CD4-positive, alpha-beta T cell treated with Interleukin-15 for 1 hour (primary cell): ENCODE data around the gene MEGF11.

Source experiments
- DNase-seq: peaks from one replicate; pipeline ENCODE4 v3.0.0-alpha.2; 2020

Gene MEGF11

DNA sequence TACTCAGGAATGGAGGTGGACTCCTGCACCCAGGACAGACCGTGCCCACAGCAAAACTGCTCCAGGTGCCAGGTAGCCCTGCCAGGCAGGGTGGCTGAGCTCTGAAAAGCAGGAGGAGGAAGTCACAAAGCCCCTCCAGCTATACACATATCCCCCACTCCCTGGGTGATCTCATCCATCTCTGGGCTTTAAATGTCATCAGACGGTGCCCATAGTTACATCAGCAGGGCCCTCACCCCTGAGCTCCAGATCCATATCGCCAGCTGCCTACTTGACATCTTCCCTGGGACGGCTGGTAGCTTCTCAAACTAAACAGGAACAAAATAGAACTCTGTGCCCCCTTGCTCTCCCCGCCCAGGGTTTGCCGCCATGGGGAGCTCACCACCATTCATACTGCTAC is 87.7 kb downstream of the MEGF11 start:
- DNase-seq, result no peak

DNA sequence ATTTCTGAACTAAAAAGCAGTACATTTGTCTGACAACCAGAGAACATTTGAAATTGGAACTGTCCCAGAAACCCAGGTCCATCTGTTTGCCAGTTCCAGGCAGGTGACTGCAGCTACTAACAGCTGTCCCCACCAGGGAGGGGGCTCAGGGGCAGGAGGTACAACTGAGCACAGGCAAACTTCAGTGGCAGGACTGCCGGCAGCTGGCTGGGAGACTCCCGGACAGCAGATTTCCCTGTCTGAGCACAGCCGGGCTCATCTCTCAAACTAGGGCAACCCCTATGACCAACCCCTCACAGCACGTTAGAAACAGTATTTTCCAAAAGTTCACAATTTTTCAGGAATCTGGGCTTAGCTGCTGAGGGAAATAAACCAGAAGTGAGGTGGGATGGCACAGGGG is 88.8 kb downstream of the MEGF11 start:
- DNase-seq, result no peak

DNA sequence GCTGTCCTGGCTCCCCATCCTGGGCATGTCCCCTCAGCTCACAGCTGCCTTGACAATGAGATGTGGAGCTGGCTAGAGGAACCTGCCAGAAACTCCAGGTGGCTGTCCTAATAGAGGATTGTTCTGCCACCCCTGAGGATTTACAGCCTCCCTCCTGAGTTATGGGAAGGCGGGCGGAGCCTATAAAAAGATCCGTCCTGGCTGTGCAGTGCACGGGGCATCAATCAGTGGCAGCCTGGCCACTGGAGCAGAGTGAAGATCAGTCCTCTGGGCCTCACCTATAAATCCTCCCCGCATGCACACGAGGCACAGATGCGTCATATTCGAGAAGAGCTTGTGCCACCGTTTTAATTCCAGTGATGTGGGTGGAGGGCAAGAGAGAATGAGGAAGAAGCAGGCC is 90.0 kb downstream of the MEGF11 start:
- DNase-seq, result no peak

DNA sequence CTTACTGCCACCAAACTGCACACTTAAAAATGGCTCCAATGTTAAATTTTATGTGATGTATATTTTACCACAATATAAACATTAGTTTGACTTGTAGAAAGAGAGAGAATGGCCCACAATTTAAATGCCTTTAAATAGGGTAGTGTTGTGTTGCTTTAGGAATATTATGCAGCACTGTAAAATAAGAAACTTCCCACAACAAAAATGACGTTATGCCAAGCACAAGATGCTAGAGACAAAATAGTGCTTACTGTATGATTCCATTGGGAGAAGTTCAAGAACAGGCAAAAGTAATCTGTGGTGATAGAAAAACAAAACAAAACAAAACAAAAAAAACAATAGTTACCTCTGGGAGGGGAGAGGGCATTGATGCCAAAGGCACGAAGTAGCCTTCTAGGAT is 91.3 kb downstream of the MEGF11 start:
- no peak for DNase-seq

DNA sequence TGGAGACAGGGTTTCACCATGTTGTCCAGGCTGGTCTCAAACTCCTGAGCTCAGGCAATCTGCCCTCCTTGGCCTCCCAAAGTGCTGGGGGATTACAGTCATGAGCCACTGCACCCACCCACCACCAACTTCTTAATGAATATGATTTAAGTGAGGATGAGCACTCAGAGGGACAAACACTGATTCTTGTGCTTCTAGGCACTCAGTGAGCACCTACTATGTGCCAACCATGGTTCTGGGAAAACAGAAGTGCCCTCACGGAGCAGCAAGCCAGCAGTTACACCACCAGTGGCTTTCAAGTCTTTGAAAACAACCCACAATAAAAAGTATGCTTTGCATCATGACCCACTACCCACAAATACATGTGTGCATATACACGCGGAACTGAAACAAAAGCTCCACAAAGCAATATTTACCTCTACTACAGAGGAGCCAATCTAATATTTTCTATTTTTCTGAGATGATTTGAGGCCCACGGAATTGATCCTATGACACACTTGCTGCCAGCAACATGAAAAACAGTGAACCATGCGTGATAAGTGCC is 91.9 kb downstream of the MEGF11 start:
- no peak for DNase-seq

DNA sequence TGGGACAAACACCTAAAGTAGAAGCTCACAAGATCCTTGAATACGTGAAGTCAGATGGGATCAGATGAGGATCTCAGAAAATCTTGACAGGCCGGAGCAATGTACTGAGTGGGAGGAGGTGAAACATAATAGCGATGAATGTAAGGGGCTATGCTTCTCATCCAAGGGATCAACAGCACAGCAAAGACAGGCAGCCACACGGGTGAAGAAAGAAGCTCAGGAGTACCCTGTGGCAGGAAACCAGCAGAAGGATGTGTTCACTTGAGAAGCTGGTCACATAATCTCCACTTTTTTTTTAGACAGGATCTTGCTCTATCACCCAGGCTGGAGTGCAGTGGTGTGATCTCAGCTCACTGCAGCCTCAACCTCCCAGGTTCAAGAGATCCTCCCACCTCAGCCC is 92.4 kb downstream of the MEGF11 start:
- no peak for DNase-seq

DNA sequence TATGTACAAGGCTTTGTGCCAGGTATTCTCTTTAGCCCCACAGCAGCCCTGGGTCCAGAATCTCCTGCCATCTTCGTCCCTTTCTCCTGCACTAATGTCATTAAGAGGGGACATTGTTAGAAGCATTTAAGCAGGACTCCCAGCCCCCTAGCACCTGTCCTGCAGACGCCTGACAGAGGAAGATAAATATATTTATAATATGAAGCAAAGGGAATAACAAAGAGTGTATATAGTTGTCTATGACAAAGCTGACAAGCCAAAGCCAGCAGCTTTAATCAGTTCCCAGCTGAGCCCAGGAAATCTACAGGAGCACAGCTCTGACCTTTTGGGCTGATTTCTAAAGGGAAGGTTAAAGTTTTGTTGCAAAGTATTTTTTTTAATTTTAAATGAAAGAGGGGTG is 96.0 kb downstream of the MEGF11 start:
- DNase-seq, result no peak

DNA sequence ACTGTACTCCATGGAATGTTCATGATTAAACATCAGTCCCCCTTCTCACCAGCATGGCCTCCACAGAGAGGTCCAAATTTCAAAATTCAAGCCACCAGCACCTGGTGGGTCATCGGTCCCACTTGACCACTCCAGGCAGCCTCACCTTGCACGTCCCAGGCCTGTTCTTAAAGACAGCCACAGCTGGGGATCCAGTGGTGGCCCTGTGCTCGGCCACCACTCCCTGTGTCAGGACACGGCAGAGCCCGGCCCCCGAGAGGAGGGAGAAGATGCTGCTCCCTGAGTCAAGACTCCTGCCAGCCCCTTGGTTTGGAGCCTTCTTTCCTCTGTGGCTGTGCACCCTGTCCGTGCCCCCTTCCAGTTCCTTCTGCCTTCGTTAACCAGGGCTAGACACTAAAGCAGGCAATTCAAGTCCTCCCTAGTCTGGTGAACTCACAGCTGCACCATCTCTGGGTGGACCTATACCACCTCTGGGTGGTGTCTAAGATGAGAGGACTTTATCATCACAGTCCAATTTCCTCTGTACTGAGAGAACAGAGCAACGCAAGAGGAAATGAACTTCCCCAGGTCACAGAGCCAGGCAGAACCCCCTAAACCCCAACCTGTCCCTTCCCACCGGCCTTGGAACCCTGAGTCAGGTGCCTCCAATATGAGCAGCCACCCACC is 97.1 kb downstream of the MEGF11 start:
- DNase-seq, result no peak

DNA sequence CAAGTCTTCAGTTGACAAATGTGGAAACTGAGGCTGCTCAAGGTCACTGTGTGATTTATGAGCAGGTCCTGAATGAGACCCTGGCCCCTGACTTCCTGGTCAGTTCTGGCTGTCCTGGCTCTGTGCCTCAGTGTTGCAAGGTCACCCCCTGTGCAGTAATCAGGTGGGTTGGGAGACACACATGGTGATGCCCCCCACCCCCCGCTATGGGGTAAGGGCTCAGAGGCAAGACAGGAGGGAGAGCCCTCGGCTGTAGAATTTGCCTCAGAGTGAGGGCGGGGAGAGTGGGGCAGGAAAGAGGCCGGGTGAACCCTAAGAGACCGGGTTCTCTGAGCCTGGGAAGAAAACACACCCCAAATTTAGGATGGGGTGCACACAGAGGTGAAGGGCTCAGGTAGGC is 98.5 kb downstream of the MEGF11 start:
- DNase-seq, result no peak

DNA sequence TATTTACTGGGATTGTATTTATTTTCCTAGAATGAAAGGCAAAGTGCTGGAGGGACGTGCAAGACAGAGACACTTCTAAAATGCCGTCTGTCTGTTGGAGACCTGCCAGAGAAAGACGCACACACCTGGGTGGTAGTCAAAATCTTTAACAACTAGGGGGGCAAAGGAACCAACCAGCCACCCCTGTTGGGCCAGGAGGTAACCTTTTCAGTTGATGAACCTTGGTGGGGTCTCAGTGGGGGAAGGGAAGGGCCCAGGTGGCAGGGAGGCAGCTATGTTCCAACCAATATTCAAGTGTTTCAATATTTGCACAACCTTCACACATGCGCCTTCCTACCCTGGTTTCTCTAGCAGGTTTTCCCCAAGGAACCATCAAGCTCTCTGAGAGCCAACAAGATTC is 99.0 kb downstream of the MEGF11 start:
- DNase-seq, result no peak

DNA sequence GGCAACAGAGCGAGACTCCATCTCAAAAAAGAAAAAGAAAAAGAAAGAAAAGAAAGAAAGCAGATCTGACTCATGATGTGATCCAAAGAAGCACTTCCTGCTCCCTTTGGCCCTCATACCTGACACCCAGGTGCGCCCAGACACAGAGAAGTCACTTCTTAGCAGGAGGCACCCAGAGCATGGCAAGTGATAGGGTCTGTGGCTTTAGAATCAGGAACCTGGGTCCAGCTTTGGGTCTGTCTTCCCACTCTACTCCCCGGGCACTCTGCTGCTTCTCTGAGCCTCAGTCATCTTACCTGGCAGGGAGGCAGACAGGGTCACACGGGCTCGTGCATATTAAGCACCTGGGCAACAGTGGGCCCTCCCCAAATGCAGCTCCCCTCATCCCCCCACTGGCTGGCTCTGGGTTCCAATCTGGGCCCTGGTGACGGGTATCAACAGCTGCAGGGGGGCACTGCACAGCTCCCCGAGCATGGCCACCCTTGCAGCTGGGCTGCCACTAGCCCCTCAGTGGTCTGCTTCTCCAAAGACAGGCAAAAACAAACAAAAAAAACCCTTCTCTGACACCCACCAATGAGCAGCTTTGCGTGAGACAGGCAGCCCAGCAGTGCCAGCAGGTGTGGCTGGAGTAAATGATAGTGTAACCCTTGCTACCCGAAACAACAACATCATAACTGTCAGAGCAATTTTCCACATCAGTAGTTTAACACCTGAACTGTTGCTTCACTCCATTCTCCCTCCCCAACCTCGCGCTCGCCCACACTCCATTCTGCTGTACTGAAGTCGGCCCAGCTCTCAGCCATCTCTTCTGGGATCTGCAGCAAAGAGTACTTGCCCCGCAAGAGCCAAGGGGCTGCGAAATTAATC is 99.8 kb downstream of the MEGF11 start:
- DNase-seq, result no peak

DNA sequence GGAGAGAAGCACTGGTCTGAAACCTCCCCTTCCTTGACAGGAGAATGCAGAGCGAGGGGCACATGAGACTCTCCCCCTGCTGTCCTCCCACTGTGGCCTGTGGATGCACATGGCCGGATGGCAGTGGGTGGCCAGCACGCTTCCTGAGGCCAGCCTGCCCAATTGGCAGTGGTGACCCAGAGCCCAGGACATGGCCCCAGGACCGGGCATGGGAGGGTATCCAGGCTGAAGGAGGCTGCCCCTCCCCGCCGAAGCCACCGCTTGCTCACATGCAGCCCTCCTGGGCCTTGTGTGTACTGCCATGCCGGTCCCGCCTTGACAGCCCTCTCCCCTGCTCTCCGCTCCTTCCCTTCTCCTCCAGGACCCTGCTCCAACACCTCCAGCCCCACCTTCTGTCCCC is 100.9 kb downstream of the MEGF11 start:
- DNase-seq, result no peak

DNA sequence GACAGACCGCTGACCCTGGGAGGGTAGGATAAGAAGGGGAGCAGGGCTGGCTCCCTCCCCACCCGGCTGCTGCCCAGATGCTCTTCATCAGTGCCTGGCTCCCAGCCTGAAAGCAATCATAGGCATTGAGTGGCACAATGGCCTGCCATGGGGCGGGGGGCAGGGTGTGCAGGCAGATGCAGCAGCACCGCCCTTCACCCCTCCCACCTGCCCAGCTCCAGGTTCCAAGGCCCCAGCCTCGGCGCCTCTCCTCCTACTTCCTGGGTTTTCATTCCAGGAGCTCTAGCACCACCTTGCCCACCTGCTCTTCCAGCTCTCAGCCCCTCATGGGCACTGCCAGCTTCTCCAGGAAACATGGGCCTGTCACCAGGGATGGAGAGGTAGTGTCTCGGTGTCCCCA is 101.7 kb downstream of the MEGF11 start:
- no peak for DNase-seq

DNA sequence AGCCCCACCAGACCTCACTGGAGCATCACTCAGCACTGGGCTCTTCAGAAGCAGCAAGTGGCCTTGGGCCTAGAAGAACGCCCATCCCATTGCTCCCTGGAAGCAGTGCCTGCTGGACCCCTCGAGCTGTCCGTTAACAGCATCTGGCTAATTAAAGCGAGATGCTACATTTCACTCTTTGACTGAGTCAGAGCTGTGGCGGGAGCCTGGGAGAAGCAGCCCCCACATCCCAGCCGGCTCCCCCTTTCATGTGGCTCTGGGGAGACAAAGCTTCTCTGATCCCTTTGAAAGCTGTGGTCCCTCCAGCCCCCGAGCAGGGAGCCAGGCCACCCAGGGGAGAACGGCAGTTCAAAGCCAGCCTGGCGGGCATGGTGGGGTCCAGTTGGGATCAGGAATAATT is 103.7 kb downstream of the MEGF11 start:
- DNase-seq, result no peak

DNA sequence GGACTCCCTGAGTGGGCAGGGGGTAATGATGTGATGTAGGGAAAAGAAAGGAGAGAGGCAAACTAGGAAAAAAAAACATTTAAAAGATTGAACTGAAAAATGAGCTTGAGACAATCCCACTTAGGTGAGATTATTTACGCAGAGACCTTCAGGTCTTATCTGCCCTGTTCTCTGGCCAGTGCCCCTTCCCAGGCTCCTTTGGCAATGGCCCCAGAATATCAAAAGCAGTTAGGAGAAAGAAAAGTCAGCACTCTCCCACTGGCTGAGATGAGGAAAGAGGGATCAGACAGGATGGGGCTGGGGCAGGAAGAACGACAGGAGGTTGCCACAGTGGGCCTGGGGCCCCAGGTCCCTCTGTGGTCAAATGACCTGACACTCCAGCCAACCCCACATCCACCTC is 105.4 kb downstream of the MEGF11 start:
- no peak for DNase-seq

DNA sequence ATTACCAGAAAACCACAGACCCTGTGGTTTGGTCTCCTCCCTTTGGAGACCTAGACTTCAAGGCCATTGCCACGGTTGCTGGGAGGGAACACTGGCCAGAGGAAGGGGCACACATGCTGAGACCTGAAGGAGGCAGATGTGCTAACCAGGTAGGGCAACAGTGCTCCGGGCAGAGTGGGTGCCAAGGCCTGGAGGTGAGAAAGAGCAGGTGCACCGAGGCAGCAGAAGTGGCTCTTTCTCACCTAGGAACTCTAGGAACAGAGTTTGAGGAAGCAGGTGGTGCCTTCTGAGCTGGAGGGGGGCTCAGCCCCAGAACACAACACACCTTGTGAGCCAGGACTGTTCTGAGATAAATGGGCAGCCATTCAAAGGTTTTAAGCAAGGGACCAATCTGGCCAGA is 106.1 kb downstream of the MEGF11 start:
- DNase-seq, result no peak

DNA sequence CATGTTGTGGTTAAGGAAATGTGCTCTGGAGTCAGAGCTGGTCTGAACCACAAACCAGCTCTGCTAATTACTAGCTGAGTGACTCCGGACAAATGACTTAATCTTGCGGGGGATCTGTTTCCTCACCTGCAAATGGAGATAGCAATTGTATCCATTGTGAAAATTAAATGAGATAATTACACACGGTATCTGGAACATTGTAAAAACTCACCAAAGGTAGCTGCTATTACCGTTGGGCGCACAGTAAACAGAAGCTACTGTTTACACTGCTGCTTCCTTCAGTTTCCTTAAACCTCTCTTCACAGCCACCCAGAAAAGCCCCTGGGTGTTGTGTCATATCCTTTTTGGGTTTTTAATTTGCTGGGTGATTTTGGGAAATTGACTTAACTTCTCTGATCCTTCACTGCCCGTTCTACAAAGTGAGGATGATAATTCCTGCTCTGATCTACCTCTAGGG is 107.8 kb downstream of the MEGF11 start:
- DNase-seq, result no peak

DNA sequence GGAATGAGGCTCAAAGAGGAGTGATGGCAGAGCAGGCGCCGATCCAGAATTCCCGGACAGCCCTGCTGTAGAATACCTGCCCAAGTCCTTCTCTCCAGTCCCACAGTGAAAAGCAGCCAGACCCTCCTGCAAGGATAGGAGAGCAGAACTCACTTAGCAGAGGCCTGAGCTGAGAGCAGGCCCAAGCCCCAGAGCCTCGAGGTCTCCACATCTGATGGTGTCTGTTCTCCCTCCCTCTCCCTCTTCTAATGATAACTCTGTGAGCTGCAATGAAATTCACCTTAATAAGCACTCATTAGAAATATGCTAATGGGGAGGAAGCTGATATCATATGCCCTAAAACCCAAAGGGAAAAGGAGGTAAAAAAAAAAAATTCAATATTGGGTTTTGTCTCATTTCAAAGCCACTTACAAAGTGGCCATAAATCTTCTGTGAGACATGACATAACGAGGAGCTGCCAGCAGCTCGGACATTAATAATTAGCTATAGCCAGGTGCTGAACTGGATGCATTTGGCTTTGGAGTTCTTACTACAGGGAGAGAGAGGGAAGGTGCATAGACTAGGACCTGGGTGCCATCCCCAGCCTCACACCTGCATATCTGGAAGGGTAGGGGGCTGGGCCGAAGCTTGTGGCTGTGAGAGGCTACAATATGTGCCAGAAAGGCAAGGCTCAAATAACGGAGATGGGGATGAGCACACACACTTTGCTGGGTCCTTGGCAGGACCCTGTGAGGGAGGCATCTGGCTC is 108.4 kb downstream of the MEGF11 start:
- DNase-seq, result no peak

DNA sequence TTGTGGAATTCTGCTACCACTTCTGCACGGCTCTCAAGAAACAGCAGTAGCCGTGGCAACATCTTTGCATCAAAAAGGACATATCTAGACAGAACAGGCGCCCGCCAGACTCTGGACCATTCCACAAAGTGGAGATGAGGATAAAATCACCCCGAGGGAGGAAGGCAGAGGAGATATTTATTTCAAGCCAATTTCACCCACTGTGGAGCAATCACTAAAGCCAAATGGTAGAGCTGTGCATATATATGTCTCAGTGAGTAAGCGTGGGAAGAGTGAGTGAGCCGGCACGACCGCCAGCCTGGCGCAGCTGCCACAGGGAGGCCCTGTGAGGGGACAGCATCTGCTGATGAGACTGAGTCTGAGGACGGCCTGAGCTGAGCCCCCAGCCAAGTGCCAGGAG is 111.3 kb downstream of the MEGF11 start:
- no peak for DNase-seq

DNA sequence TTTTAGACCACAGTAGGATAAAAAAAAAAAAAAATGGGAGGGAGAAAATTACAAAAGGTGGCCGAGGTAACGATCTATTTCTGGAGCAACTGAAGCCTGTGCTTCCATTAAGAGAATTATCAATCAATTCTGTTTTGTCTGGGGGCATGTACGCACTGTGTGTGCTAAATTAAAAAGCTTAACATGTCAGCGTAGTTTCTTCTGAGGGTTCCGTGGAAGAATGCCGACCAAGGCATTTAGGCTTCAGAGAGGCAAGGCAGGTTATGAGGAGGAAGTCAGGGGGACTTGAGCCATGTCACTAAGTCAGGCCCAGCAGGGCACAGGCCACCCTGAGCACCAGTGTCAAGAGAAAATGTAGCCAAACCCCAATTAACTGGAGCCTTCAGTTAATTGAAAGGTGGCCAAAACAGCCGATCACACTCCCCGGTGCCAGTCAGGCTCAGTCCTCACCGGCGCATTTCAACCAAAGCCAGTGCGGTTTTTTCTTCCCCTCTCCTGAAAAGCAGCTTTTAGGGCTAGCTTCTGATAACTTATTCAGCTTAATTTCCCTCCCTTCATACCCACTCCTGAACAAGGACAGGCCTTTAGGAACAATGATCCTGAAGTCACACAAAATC is 113.9 kb downstream of the MEGF11 start:
- DNase-seq, result no peak

DNA sequence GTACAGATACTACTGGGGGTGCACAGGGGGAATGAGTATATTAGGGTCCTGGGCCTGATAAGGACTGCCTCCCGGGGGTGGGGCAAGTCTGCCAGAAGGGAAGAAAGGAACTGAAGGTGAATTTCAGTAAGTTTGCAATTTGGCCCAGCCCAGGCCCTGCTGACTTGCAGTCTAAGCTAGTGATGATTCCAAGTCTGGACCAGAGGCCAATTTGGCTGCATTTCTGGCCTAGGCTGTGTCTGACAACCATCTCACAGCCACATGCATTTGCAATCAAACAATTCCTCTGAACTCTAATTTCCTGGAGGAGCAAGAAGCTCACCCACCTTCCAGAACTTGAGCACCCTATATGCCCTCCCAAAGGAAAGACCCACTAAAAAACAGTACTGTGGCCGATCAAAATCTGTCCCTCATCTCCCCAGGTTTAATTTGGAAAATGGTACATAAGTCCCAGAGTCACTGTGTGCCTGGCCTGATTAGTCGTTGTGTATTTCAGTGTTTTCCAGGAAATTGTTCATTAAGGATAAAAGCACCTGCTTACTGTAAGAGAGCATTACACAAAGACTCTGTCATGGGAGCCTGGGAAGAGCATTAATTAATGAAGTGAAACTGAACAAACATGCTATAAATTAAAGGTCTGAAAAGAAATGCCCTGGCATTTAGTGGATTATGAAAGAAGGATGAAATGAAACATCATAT is 114.5 kb downstream of the MEGF11 start:
- no peak for DNase-seq

DNA sequence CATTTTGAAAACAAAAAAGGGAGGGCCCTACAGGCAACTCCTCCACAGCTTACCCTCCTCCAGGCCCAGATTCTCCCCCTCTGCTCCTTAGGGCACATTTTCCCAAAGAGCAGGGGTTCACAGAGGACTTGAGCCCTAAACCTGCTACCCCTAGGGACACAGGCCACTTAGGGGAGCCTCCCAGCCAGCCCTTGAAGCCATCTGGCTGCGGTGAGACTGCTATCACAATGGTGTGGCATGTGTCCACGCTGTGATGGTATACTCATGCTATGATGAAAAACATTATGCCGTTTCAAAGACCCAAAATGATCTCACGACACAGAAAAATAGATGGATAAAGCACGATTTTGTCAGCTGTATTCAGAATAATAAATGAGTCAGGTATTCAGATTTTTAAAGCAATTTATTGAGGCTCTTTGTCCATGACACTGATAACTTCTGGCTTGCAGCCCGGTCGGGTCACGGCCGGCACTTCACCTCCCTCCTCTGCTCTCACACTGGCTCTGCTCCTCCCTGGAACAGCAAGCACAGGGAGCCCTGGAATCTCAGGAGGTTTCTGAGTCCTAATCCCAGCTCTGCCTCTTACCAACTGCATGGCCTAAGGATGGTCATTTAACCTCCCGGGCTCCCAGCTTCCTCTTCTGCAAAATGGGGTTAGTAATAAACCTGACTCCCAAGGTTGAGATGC is 115.3 kb downstream of the MEGF11 start:
- no peak for DNase-seq
